Measurements from ENCODE around the gene SYNE2. TPM values are rescaled to one million over a fixed set of nuclear protein-coding genes. Genes with fewer than 3 reads are reported as not detected.
A peak's percentile ranks its signal among the peaks of the same experiment; 100 is the strongest.

Gene SYNE2
- total RNA-seq, 4 donors from 2014 or later = 65.8 to 174 (median 126) TPM

DNA sequence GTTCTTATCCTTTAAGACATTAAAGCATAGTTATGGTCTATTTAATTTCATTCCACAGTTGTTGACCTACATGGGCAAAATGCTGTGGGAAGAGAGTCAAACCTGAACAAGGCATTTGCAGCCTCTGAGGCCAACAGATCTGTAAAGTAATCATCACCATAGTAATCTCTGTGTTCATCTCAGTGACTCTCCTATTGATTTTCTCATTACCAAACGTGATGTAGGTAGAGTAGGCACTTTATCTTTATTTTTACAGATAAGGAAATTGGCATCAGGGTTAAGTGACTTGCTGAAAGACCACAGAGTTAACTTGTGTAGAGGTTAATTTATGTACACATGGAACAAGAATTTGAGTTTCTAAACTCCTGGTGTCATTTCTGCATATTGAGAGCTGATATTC, 238.4 kb downstream of the SYNE2 start:
- ATAC-seq = no peak
- Histone ChIP-seq H3K36me3 (peaks cover 0 to 71% of the 10 kb centered on the region in 2 donors), H3K9me3 (no peaks in the 10 kb centered on the region), H3K27me3 (no peaks in the 10 kb centered on the region), H3K27ac (no peak overlapping the region), H3K4me3 (no peak overlapping the region), H3K4me1 (no peaks in the 10 kb centered on the region)
- TF ChIP-seq, protein P1, sequence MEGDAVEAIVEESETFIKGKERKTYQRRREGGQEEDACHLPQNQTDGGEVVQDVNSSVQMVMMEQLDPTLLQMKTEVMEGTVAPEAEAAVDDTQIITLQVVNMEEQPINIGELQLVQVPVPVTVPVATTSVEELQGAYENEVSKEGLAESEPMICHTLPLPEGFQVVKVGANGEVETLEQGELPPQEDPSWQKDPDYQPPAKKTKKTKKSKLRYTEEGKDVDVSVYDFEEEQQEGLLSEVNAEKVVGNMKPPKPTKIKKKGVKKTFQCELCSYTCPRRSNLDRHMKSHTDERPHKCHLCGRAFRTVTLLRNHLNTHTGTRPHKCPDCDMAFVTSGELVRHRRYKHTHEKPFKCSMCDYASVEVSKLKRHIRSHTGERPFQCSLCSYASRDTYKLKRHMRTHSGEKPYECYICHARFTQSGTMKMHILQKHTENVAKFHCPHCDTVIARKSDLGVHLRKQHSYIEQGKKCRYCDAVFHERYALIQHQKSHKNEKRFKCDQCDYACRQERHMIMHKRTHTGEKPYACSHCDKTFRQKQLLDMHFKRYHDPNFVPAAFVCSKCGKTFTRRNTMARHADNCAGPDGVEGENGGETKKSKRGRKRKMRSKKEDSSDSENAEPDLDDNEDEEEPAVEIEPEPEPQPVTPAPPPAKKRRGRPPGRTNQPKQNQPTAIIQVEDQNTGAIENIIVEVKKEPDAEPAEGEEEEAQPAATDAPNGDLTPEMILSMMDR (IDR thresholded peaks at IDR 0.05) = no peak
- TF ChIP-seq POLR2AphosphoS5 (IDR thresholded peaks at IDR 0.05) (no peak), EP300 (IDR thresholded peaks at IDR 0.05) (no peak), POLR2A (IDR thresholded peaks at IDR 0.05) (no peak)
- 82 to 92% methylated on average over 1 of the region's 1 CpG for WGBS, 2 donors (ENCODE audit: low coverage in 1 of 2)

DNA sequence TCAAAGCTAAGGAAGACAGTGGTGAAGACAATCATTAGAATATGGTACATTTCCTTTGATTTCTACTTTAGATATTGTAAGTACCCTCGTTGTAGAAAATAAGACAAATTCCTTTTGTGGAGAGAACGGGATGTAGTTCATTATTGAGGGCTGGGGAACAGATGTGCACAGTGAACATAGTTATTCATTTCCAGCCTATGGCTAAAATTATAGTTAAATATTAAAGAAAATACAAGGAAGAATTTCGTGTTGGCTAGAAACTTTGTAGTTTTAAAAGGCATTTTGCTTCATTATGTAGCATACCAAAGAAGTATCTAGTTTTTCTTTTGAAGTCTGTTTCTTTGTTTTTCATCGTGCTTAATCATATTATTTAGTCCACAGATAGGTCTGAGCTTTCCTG, 239.5 kb downstream of the SYNE2 start:
- peaks cover 0 to 73% of the 10 kb centered on the region in 2 donors for H3K36me3 ChIP-seq
- no peaks in the 10 kb centered on the region for H3K4me1 ChIP-seq
- ATAC-seq = no peak
- 77 to 87% methylated on average over 4 of the region's 4 CpGs for WGBS, 2 donors (ENCODE audit: low coverage in 1 of 2)
- TF ChIP-seq, protein P1 (IDR thresholded peaks at IDR 0.05) = no peak
- no peak for TF ChIP-seq EP300 (IDR thresholded peaks at IDR 0.05)
- TF ChIP-seq POLR2AphosphoS5 (IDR thresholded peaks at IDR 0.05) = no peak
- TF ChIP-seq POLR2A (IDR thresholded peaks at IDR 0.05) = no peak
- no peak overlapping the region for H3K4me3 ChIP-seq
- no peaks in the 10 kb centered on the region for H3K9me3 ChIP-seq
- H3K27ac ChIP-seq = no peak overlapping the region
- no peaks in the 10 kb centered on the region for H3K27me3 ChIP-seq

DNA sequence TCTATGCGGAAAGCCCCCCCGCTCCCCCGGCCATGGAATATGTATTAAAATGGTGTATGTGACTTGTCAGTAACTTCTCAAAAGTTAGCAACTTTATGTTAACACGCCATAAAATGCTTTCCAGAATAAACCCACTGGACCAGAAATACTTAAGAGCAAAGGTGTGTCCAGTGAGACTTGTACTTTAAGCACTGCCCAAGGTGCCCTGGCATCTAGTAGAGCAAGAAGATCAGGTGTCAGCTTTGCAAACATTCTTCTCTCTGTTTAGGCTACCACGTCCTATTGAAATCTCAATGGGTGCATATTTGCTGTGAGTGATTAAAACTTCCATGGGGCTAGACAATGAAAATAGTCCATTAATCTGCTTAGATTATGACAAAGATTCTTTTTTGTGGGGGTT, 240.1 kb downstream of the SYNE2 start:
- WGBS, 2 donors (ENCODE audit: low coverage in 1 of 2) = 83 to 90% methylated on average over 2 of the region's 5 CpGs

DNA sequence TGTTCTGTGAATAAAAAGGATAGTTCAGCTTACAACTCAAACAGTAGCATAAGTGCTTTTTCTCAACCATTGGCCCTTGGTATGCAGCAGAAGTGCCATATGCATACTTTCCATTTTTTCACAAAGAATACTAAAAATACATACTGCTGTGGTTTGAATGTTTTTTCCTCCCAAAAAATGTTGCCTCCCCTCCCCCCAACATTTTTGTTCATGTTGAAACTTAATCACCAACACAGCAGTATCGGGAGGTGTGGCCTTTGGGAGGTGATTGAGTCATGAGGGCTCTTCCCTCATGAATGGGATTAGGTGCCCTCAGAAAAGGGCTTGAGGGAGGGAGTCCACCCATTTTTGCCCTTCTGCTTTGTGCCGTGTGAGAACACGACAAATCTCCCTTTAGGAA, 242.8 kb downstream of the SYNE2 start:
- Histone ChIP-seq H3K27me3 (no peaks in the 10 kb centered on the region), H3K9me3 (no peaks in the 10 kb centered on the region), H3K4me3 (no peak overlapping the region), H3K27ac (peak overlapping the region in 1 of 4 donors; percentile 5), H3K4me1 (no peaks in the 10 kb centered on the region), H3K36me3 (peaks cover 0 to 61% of the 10 kb centered on the region in 2 donors)
- no peak for ATAC-seq
- TF ChIP-seq EP300 (IDR thresholded peaks at IDR 0.05) (no peak), POLR2A (IDR thresholded peaks at IDR 0.05) (no peak), POLR2AphosphoS5 (IDR thresholded peaks at IDR 0.05) (no peak)
- TF ChIP-seq, protein P1 (IDR thresholded peaks at IDR 0.05) = no peak
- 88 to 93% methylated on average over 2 to 3 of the region's 3 CpGs for WGBS, 2 donors (ENCODE audit: low coverage in 1 of 2)

More for the DNA sequence above, 240.1 kb downstream of the SYNE2 start:
- Histone ChIP-seq H3K27me3 (no peaks in the 10 kb centered on the region), H3K4me3 (no peak overlapping the region), H3K9me3 (no peaks in the 10 kb centered on the region), H3K27ac (no peak overlapping the region), H3K36me3 (peaks cover 0 to 75% of the 10 kb centered on the region in 2 donors), H3K4me1 (no peaks in the 10 kb centered on the region)
- TF ChIP-seq POLR2A (IDR thresholded peaks at IDR 0.05) (no peak), POLR2AphosphoS5 (IDR thresholded peaks at IDR 0.05) (no peak), EP300 (IDR thresholded peaks at IDR 0.05) (no peak)
- ATAC-seq = no peak

- TF ChIP-seq POLR2AphosphoS5 (IDR thresholded peaks at IDR 0.05) (no peak), EP300 (IDR thresholded peaks at IDR 0.05) (no peak), POLR2A (IDR thresholded peaks at IDR 0.05) (no peak)
- TF ChIP-seq, protein P1 (IDR thresholded peaks at IDR 0.05) = no peak
- 85 to 87% methylated on average over 4 of the region's 4 CpGs for WGBS, 2 donors (ENCODE audit: low coverage in 1 of 2)
- Histone ChIP-seq H3K4me1 (no peaks in the 10 kb centered on the region), H3K4me3 (no peak overlapping the region), H3K36me3 (peaks cover 0 to 52% of the 10 kb centered on the region in 2 donors), H3K27ac (no peak overlapping the region), H3K9me3 (no peaks in the 10 kb centered on the region), H3K27me3 (no peaks in the 10 kb centered on the region)
- no peak for ATAC-seq
These were observed 245.3 kb downstream of the SYNE2 start for GRCh38 chr14:64098120-64098519.

All from gastroesophageal sphincter (tissue), 4 donors.